PC-9 (cell line): ENCODE results near the gene PLVAP. TPM values are rescaled to one million over a fixed set of nuclear protein-coding genes. Genes with fewer than 3 reads are reported as not detected.

ENCODE experiments used
- BruUV-seq: library from RNA; stranded (reverse); fragments of 400-500 nt; replicated peaks from 2 replicates; lab custom pipeline; 2021; lab: Mats Ljungman, UMichigan
- CTCF ChIA-PET: fragments of 300-600 bp; sonication (Branson Sonifier 250); formaldehyde crosslinking; loops from one replicate; lab custom pipeline; 2022; ENCODE audit warnings: antibody characterized with exemption; lab: Charles Lee
- POLR2A ChIA-PET: fragments of 300-600 bp; sonication (Branson Sonifier 250); formaldehyde crosslinking; loops from one replicate; lab custom pipeline; 2022; ENCODE audit warnings: antibody characterized with exemption; ENCODE audit not compliant: unreplicated experiment; lab: Charles Lee
- DNase-seq, 2 experiments: peaks; one replicate each; pipeline versions ENCODE4 v3.0.0 to v3.0.0-alpha.2; 2015 to 2022; ENCODE audit warnings: mixed read lengths in 1 of 2
- H2AFZ ChIP-seq: fragments of 200-600 bp; sonication (generic); 2 replicates; pipeline ENCODE4 v1.8.1; 2017; ENCODE audit warnings: antibody characterized with exemption
- H3F3A ChIP-seq: fragments of 200-600 bp; sonication (generic); 2 replicates; pipeline ENCODE4 v1.8.1; 2017; ENCODE audit warnings: antibody characterized with exemption, mild to moderate bottlenecking, low read depth; ENCODE audit not compliant: insufficient read depth
- H3K27ac ChIP-seq: fragments of 200-600 bp; sonication (generic); 2 replicates; pipeline ENCODE4 v1.6.1; 2016; ENCODE audit warnings: mixed run types
- H3K27me3 ChIP-seq: fragments of 200-600 bp; sonication (generic); 2 replicates; pipeline ENCODE4 v1.6.1; 2016; ENCODE audit warnings: low read depth, mixed run types; ENCODE audit not compliant: insufficient read depth
- H3K36me3 ChIP-seq: fragments of 200-600 bp; sonication (generic); 2 replicates; pipeline ENCODE4 v1.6.1; 2016; ENCODE audit warnings: low read depth, mixed run types
- H3K4me1 ChIP-seq: fragments of 200-600 bp; sonication (generic); replicated peaks from 2 replicates; pipeline ENCODE4 v1.6.1; 2016; ENCODE audit warnings: mixed run types; ENCODE audit not compliant: insufficient read depth
- H3K4me2 ChIP-seq: fragments of 200-600 bp; sonication (generic); 2 replicates; pipeline ENCODE4 v1.6.1; 2017; ENCODE audit warnings: mixed run types
- H3K4me3 ChIP-seq: fragments of 200-600 bp; sonication (generic); 2 replicates; pipeline ENCODE4 v1.6.1; 2016; ENCODE audit warnings: mixed run types
- H3K79me2 ChIP-seq: fragments of 200-600 bp; sonication (generic); 2 replicates; pipeline ENCODE4 v1.6.1; 2017; ENCODE audit warnings: low read depth, mixed run types
- H3K9me2 ChIP-seq: fragments of 200-600 bp; sonication (generic); 2 replicates; pipeline ENCODE4 v1.8.1; 2017; ENCODE audit warnings: mild to moderate bottlenecking; ENCODE audit not compliant: insufficient read depth
- H3K9me3 ChIP-seq: fragments of 200-600 bp; sonication (generic); 2 replicates; pipeline ENCODE4 v1.8.1; 2016; ENCODE audit warnings: low read depth; ENCODE audit not compliant: insufficient read depth
- H4K20me1 ChIP-seq: fragments of 200-600 bp; sonication (generic); 2 replicates; pipeline ENCODE4 v1.8.1; 2017; ENCODE audit not compliant: insufficient read depth
- CTCF ChIP-seq: fragments of 200-600 bp; sonication (generic); conservative IDR thresholded peaks from 2 replicates; pipeline ENCODE4 v1.6.1; 2017; ENCODE audit warnings: mixed run types, antibody characterized with exemption, mild to moderate bottlenecking, moderate library complexity
- EZH2 ChIP-seq: fragments of 200-600 bp; sonication (generic); IDR thresholded peaks from 2 replicates; pipeline ENCODE4 v1.8.0; 2017; ENCODE audit warnings: antibody characterized with exemption, low read depth
- intact Hi-C: fragments of 100-400 bp; cut with micrococcal nuclease; formaldehyde crosslinking; loops from one replicate; pipeline ENCODE4 v1.10.0; 2022; ENCODE audit not compliant: unreplicated experiment
- total RNA-seq: library from RNA; stranded (reverse); gene quantifications from 2 replicates; pipeline ENCODE4 v1.2.3, GENCODE V29; 2021

The PLVAP gene
- total RNA-seq, 1 experiment from 2014 or later: not detected

GRCh38 chr19:17302391-17303166, 74.6 kb downstream of the PLVAP start:
- BruUV-seq: TSS peak; percentile 32
- Histone ChIP-seq H3K4me1 (peaks cover 40% of the 10 kb centered on the region), H3K27me3 (no peaks in the 10 kb centered on the region), H3K4me3 (peak overlapping the region; percentile 67), H3F3A (peaks cover 35% of the 10 kb centered on the region), H3K36me3 (no peaks in the 10 kb centered on the region; the same call in 1 of the 2 replicates), H2AFZ (peak overlapping the region; percentile 71), H3K9me3 (no peaks in the 10 kb centered on the region), H3K79me2 (peaks cover 50% of the 10 kb centered on the region), H3K4me2 (peak overlapping the region; percentile 90), H4K20me1 (no peaks in the 10 kb centered on the region), H3K9me2 (no peaks in the 10 kb centered on the region), H3K27ac (no peak overlapping the region)
- DNase-seq: peak in 1 of 2 experiments; percentile 72
- TF ChIP-seq EZH2 (no peak), CTCF (no peak)
- ChIA-PET POLR2A (interaction anchor here (0.6 kb wide), 1 partner anchor 630 kb away, joined by 3 read pairs; the partner anchor contains the start of gene CCDC124), CTCF (interaction anchor here (0.5 to 0.6 kb wide), 2 partner anchors 382 to 557 kb away, joined by 3 to 6 read pairs; no protein-coding TSS in a partner anchor)
- intact Hi-C loops: loop anchor here (10.0 kb wide), 1 partner anchor 588 kb away; the partner anchor contains the start of gene NWD1

Other genes with a start within 250 kb of the PLVAP start
- gene USE1, start 162.0 kb downstream of the PLVAP start, total RNA-seq: 19.8 and 22.5 TPM in 2 replicates
- 30.6 and 34.5 TPM in 2 replicates for gene OCEL1, start 151.1 kb downstream of the PLVAP start, total RNA-seq
- 90.8 and 112 TPM in 2 replicates for gene NR2F6, start 131.4 kb downstream of the PLVAP start, total RNA-seq
- not detected in 2 replicates for gene USHBP1, start 112.6 kb downstream of the PLVAP start, total RNA-seq
- 127 and 152 TPM in 2 replicates for gene BABAM1, start 109.9 kb downstream of the PLVAP start, total RNA-seq
- gene ANKLE1, start 95.4 kb downstream of the PLVAP start, total RNA-seq: 0.65 and 1.2 TPM in 2 replicates
- 32.2 and 37.5 TPM in 2 replicates for gene ABHD8, start 73.9 kb downstream of the PLVAP start, total RNA-seq
- gene MRPL34, start 71.5 kb downstream of the PLVAP start, total RNA-seq: 64.8 and 70.8 TPM in 2 replicates
- 47.6 and 72.5 TPM in 2 replicates for gene DDA1, start 67.8 kb downstream of the PLVAP start, total RNA-seq
- gene ANO8, start 42.5 kb downstream of the PLVAP start, total RNA-seq: 11.4 and 15.1 TPM in 2 replicates
- 48.8 and 50.7 TPM in 2 replicates for gene GTPBP3, start 39.8 kb downstream of the PLVAP start, total RNA-seq
- gene CCDC194, start 16.9 kb upstream of the PLVAP start, total RNA-seq: not detected in 2 replicates
- gene BST2, start 28.3 kb upstream of the PLVAP start, total RNA-seq: 2.7 and 3.3 TPM in 2 replicates
- gene MVB12A, start 42.7 kb upstream of the PLVAP start, total RNA-seq: 58.1 and 80.0 TPM in 2 replicates
- 2.0 and 3.9 TPM in 2 replicates for gene TMEM221, start 71.3 kb upstream of the PLVAP start, total RNA-seq
- not detected in 2 replicates for gene NXNL1, start 83.6 kb upstream of the PLVAP start, total RNA-seq
- 30.8 and 40.2 TPM in 2 replicates for gene SLC27A1, start 93.2 kb upstream of the PLVAP start, total RNA-seq
- gene PGLS, start 134.3 kb upstream of the PLVAP start, total RNA-seq: 175 and 290 TPM in 2 replicates
- gene COLGALT1, start 178.3 kb upstream of the PLVAP start, total RNA-seq: 82.9 and 88.8 TPM in 2 replicates